Epithelial cell of esophagus (primary cell): ENCODE results near the gene LYPD1.

Experiments used
- DNase-seq: peaks from one replicate; pipeline ENCODE4 v3.0.0; 2010; ENCODE audit warnings: low read depth
- H3K4me3 ChIP-seq: 2 replicates; pipeline ENCODE4 v1.5.1; 2011; ENCODE audit warnings: mild to moderate bottlenecking, low read length, control low read depth
- TF ChIP-seq, protein P1 (sequence below): IDR thresholded peaks from 2 replicates; pipeline ENCODE4 v1.5.1; 2011; ENCODE audit warnings: low read depth, mild to moderate bottlenecking, low read length, control low read depth, inconsistent platforms; ENCODE audit not compliant: insufficient read depth; ENCODE audit errors: missing control alignments

Gene LYPD1

DNA sequence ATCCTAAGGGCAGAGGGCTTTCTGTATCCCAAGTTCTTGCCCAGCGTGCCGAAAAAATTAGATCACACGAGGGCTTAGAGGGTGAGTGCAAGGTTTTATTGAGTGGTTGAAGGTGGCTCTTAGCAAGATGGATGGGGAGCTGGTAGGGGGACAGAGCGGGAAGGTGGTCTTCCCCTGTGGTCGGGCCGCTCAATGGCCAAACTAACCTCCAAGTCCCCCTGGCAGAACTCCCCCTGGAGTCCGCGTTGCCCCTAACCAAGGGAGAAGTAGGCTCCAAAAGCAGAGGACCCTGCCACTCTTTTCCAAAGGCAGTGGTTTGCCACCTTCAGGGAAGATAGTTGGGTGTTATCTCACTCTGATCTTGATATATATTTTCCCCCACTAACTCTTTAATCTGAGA, 63.4 kb downstream of the LYPD1 start:
- no peak overlapping the region for H3K4me3 ChIP-seq
- TF ChIP-seq, protein P1, sequence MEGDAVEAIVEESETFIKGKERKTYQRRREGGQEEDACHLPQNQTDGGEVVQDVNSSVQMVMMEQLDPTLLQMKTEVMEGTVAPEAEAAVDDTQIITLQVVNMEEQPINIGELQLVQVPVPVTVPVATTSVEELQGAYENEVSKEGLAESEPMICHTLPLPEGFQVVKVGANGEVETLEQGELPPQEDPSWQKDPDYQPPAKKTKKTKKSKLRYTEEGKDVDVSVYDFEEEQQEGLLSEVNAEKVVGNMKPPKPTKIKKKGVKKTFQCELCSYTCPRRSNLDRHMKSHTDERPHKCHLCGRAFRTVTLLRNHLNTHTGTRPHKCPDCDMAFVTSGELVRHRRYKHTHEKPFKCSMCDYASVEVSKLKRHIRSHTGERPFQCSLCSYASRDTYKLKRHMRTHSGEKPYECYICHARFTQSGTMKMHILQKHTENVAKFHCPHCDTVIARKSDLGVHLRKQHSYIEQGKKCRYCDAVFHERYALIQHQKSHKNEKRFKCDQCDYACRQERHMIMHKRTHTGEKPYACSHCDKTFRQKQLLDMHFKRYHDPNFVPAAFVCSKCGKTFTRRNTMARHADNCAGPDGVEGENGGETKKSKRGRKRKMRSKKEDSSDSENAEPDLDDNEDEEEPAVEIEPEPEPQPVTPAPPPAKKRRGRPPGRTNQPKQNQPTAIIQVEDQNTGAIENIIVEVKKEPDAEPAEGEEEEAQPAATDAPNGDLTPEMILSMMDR, result no peak
- no peak for DNase-seq

DNA sequence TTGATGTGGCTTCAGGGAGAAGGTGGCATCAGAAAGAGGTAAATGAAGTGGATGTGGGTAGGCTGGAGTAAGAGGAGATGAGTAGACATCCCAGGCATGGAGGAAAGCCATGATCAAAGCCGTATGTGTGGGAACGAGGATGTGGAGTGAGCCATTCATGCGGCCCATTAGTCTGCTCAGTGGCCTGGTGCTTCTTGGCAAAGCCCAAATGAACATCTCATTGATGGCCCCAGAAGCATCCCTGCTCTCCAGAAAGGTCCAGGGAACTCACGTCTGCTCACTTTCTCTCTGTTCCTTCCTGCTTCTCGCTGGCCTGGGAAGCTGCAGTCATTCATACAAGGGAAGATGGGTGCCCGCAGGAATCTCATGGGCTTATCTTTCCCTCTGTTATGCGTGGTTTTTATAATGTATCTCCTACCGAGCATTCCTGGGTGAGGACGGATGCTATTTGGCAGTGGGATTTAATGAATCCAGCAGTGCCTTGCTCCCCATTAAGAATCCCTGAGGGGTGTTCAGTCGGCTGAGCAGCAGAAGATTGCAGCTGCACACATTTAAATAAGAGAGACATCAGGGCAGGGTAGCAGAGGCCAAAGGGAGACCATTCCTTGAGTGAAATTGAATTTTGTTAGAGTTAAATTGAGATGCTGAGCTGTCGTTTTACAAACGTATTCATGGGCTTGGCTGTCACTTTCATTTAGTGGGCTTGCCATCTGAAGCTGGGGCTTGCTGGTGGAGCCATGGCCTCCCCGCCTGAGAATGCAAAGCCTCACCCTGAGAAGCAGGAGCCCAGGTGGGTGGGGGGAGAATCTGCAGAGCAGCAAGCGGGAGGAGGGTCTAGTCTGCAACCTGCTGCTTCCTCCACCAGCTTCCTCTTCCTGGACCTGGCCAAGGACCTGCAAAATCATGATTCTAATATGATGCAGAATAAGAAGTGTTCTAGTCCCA, 64.5 kb downstream of the LYPD1 start:
- TF ChIP-seq, protein P1, result no peak
- no peak overlapping the region for H3K4me3 ChIP-seq
- DNase-seq, result no peak

DNA sequence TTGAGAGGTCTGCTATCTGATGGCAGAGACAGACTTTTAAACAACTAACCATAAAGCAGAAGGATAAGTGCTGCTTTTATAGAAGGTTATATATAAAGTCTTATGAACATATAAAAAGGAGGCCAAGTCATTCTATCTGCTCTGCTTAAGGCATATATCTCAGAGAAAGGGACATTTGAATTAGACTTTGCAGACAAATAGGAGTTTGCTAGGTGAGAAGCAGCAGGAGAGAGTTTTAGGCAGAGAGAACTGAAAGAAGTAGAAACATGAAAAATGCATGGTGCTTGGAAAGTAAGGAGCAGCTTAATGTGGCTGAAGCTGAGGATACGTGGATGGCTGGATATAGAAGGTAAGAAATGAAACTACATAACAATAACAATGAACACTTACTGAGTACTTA, 65.4 kb downstream of the LYPD1 start:
- no peak overlapping the region for H3K4me3 ChIP-seq
- TF ChIP-seq, protein P1, result no peak
- DNase-seq, result no peak

DNA sequence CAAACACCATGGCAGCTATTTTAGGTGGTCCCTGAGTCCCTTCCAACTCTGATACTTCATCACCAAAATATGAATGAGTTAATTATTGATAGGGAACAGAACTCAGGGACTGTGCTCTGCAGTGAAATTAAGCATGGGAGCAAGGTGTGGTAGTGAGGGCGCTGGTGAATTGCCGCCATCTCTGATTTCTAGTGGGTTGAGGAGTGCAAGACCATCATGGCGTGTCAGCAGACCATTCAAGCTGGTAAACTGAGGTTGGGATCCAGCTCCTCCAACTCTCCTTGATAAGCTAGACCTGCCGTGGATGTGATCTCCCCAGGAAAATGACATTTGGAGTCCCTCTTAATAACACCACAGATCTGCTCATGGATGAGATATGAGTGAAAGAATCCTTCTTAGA, 70.4 kb downstream of the LYPD1 start:
- no peak overlapping the region for H3K4me3 ChIP-seq
- DNase-seq, result no peak
- TF ChIP-seq, protein P1, result no peak

DNA sequence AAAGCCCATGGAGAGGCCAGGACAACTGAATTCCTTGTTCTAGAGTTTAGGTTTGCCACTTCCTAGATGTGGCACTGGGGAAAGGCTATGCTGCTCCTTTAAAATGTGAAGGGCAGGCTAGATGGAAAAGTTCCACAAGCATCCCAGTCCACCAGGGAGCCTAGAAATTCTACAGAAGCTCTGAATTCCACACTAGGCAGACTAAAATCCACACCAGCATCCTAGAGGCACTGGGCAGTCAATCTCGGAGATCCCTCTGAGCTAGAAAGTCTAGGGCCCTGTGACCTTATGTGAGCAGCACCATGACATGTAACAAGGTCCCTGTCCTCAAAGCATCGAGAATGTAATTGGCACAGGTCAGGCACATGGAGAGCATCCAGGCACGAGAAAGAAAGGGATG, 71.5 kb downstream of the LYPD1 start:
- no peak for DNase-seq
- H3K4me3 ChIP-seq, result no peak overlapping the region
- TF ChIP-seq, protein P1, result no peak

DNA sequence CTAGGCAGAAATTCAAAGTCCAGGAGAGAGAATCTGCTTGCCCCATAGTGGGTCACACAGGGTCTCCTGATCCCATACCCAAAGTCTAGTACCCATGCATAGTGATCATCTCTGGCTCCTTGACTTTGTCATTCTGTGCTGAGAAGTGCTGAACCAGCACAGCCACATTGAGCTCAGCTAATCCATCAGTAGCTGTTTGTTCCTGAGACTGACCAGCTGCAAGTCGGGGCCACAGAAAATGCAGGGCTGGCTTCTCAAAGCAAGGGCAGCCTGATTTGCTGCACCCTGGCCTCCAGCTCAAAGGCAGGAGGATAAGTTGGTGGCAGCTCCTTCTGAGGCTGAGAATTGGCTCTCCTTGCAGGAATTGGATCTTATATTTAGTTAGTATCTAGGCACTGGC, 72.2 kb downstream of the LYPD1 start:
- DNase-seq, result no peak
- TF ChIP-seq, protein P1, result no peak
- no peak overlapping the region for H3K4me3 ChIP-seq

DNA sequence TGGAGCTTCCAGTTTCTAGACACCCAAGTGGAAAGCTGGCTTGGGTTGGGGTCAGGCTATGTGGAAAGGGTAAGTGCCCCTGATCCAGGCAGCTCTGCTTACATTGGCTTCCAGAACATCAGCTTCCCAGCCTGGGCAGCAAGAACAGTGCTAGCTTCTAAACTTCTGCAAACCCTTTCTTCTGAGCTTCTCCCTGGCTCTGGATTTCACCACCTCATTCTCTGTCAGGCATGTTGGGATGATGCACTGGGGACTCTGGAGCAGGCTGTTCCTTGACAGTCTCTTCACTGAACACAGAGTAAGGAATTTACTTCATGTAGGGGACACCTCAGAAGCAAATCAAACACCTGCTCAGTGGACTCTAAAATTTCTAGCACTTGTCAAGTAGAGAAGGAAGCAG, 72.8 kb downstream of the LYPD1 start:
- TF ChIP-seq, protein P1, result no peak
- no peak for DNase-seq

More for the DNA sequence above, 72.8 kb downstream of the LYPD1 start:
- H3K4me3 ChIP-seq, result no peak overlapping the region
